ENCODE measurements around the gene SLC35B2.

DNA sequence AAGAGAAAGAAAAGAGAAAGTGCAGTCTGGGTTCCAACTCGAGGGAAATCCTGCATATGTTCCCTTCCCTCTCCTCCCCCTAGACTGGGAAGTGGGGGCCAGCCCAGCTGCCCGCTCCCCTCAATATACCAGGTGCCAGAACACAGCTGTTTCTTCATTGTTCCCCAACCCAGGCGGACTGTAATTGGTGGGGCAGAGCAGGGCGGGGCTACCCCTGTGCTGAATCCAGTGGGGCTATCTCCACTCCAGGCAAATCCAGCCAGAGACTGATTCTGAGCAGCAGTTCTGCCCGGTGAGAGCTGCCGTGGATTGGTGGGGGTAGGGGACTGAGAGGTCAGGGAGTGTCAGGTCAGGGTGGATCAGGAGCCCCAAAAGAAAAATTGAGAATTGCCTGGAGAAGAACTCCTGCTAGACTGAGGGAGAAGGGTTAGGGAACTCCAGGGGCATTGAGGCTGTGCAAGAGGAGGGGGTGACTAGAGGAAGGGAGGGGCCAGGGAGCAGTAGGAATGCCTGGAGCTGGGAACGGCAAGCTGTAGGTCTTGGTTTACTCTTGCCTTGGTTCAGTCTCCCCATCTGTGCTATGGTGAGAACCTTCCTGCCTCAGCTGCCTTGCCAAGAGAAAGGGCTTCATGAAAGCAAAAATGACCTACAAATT lies 40.5 kb downstream of the SLC35B2 start, which contains the start of gene MYMX:
- TF ChIP-seq EZH2 (IDR thresholded peaks at IDR 0.05; ENCODE audit: insufficient read depth, poor library complexity, severe bottlenecking) (no peak), EZH2phosphoT487 (IDR thresholded peaks at IDR 0.05; ENCODE audit: insufficient read depth, low read depth) (no peak)
